GM12892 (cell line): ENCODE data around the gene WDR70.

ENCODE experiments used
- POLR2A ChIP-seq: IDR thresholded peaks from 2 replicates; pipeline ENCODE4 v1.6.1; 2011; ENCODE audit warnings: low read depth, low read length, control low read depth
- POLR2AphosphoS5 ChIP-seq: IDR thresholded peaks from 2 replicates; pipeline ENCODE4 v1.6.1; 2011; ENCODE audit warnings: low read depth, low read length, control low read depth
- TAF1 ChIP-seq: IDR thresholded peaks from 2 replicates; pipeline ENCODE4 v1.6.1; 2011; ENCODE audit warnings: low read depth, mild to moderate bottlenecking, control low read depth, low read length, borderline replicate concordance

DNA sequence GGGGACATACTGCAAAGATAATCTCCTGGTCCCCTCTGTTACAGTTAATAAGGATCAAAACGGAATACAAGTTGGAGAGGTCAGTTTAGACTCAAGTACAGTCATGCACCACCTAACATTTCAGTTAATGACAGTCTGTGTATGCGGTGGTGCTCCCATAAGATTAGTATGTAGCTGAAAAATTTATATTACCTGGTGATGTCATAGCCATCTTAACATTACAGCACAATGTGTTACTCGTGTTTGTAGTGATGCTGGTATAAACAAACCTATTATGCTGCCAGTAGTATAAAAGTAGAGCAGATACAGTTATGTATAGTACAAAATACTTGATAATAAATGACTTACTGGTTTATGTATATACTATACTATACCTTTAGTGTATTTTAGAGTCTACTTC lies 252.8 kb downstream of the WDR70 start:
- no peak for TF ChIP-seq POLR2AphosphoS5
- no peak for TF ChIP-seq POLR2A
- TF ChIP-seq TAF1, result no peak
